HG03135 (cell line): Measurements from ENCODE around the gene SIPA1.
A peak's percentile ranks its signal among the peaks of the same experiment; 100 is the strongest.

Source experiments
- ATAC-seq: cut with Tn5 transposase; IDR thresholded peaks from one replicate; pipeline ENCODE4 v1.9.1; 2021; ENCODE audit warnings: mild to moderate bottlenecking, moderate library complexity; ENCODE audit not compliant: unreplicated experiment

Gene SIPA1

GRCh38 chr11:65637794-65638419, at the start of gene SIPA1:
Gene SIPA1 (plus strand): TSS chr11:65638101. CDS start chr11:65640922, 2,821 bp downstream.
- ATAC-seq = peak; percentile 42

GRCh38 chr11:65588199-65589054, 49.5 kb upstream of the SIPA1 start:
- peak; percentile 72 for ATAC-seq

GRCh38 chr11:65589444-65590239, 48.3 kb upstream of the SIPA1 start:
- no peak for ATAC-seq

- ATAC-seq = no peak
Measured at GRCh38 chr11:65590240-65590738, 47.6 kb upstream of the SIPA1 start.

- ATAC-seq = no peak
Measured at GRCh38 chr11:65591939-65592857, 45.7 kb upstream of the SIPA1 start.

GRCh38 chr11:65592858-65593517, 44.9 kb upstream of the SIPA1 start:
- ATAC-seq = no peak

GRCh38 chr11:65593518-65594414, 44.1 kb upstream of the SIPA1 start:
- ATAC-seq = no peak

GRCh38 chr11:65595131-65595530, 42.8 kb upstream of the SIPA1 start:
- ATAC-seq = no peak

GRCh38 chr11:65595543-65596281, 42.2 kb upstream of the SIPA1 start, which contains the start of gene KCNK7:
Gene KCNK7 (minus strand): TSS chr11:65595800. CDS start chr11:65595772, 28 bp downstream.
- ATAC-seq = no peak

GRCh38 chr11:65596520-65596919, 41.4 kb upstream of the SIPA1 start:
- ATAC-seq = no peak

- ATAC-seq = no peak
Measured at GRCh38 chr11:65598258-65598699, 39.6 kb upstream of the SIPA1 start.

GRCh38 chr11:65599216-65599954, 38.5 kb upstream of the SIPA1 start:
- ATAC-seq = no peak

GRCh38 chr11:65599955-65600246, 38.0 kb upstream of the SIPA1 start:
- ATAC-seq = no peak

GRCh38 chr11:65604258-65604657, 33.6 kb upstream of the SIPA1 start:
- ATAC-seq = no peak

GRCh38 chr11:65606876-65607613, 30.9 kb upstream of the SIPA1 start:
- ATAC-seq = no peak

GRCh38 chr11:65607614-65608426, 30.1 kb upstream of the SIPA1 start:
- no peak for ATAC-seq
